GM15510 (cell line): ENCODE results near the gene TRMT112.

Source experiments
- POLR2A ChIP-seq: IDR thresholded peaks from 3 replicates; pipeline ENCODE4 v1.6.1; 2011; ENCODE audit warnings: borderline replicate concordance; ENCODE audit not compliant: insufficient read length; ENCODE audit errors: extremely low read depth

The TRMT112 gene

GRCh38 chr11:64317325-64317960 is at the start of gene TRMT112:
TSS of gene TRMT112 (minus strand) at chr11:64317559. CDS start at chr11:64317526, 33 bp downstream.
- TF ChIP-seq POLR2A = peak; percentile 71

GRCh38 chr11:64366751-64367150 is 49.4 kb upstream of the TRMT112 start:
- no peak for TF ChIP-seq POLR2A

GRCh38 chr11:64364911-64365310 is 47.6 kb upstream of the TRMT112 start:
- TF ChIP-seq POLR2A = no peak

GRCh38 chr11:64364435-64364834 is 47.1 kb upstream of the TRMT112 start:
- no peak for TF ChIP-seq POLR2A

GRCh38 chr11:64362339-64362738 is 45.0 kb upstream of the TRMT112 start:
- no peak for TF ChIP-seq POLR2A

GRCh38 chr11:64361659-64362058 is 44.3 kb upstream of the TRMT112 start:
- no peak for TF ChIP-seq POLR2A

GRCh38 chr11:64360448-64360921 is 43.1 kb upstream of the TRMT112 start:
- no peak for TF ChIP-seq POLR2A

GRCh38 chr11:64359712-64360445 is 42.5 kb upstream of the TRMT112 start:
- TF ChIP-seq POLR2A = no peak

GRCh38 chr11:64358907-64359711 is 41.8 kb upstream of the TRMT112 start, which contains the start of gene RPS6KA4:
TSS of gene RPS6KA4 (plus strand) at chr11:64359162. CDS start at chr11:64359236, 74 bp downstream.
- TF ChIP-seq POLR2A = peak; percentile 75

- TF ChIP-seq POLR2A = no peak
Measured at GRCh38 chr11:64358536-64358906, 41.2 kb upstream of the TRMT112 start.

- no peak for TF ChIP-seq POLR2A
Measured at GRCh38 chr11:64357904-64358535, 40.7 kb upstream of the TRMT112 start.

GRCh38 chr11:64357446-64357845 is 40.1 kb upstream of the TRMT112 start:
- no peak for TF ChIP-seq POLR2A

GRCh38 chr11:64356498-64357411 is 39.4 kb upstream of the TRMT112 start:
- TF ChIP-seq POLR2A = no peak

GRCh38 chr11:64355078-64355940 is 38.0 kb upstream of the TRMT112 start:
- TF ChIP-seq POLR2A = no peak
